IMR-90 (cell line): ENCODE measurements around the gene KLHL33. TPM values are rescaled to one million over a fixed set of nuclear protein-coding genes. Genes with fewer than 3 reads are reported as not detected.
"Not testable (repeated sequence)": the region's sequence is repeated elsewhere in the genome, so short reads cannot be mapped to it uniquely, and the experiment has no call there.

Experiments used
- ATAC-seq: fragments of 200-7000 bp; cut with Tn5 transposase; 2 replicates; pipeline ENCODE4 v1.9.1; 2020; ENCODE audit warnings: low read depth, mild to moderate bottlenecking, moderate library complexity
- BruUV-seq: library from RNA; stranded (reverse); fragments of 400-500 nt; replicated peaks from 2 replicates; lab custom pipeline; 2021; lab: Mats Ljungman, UMichigan
- CTCF ChIA-PET: fragments of 300-600 bp; formaldehyde crosslinking; extraction: SDS; loops from one replicate; lab custom pipeline; 2021; ENCODE audit warnings: antibody characterized with exemption; lab: Yijun Ruan, JAX
- POLR2A ChIA-PET: fragments of 300-600 bp; sonication (Branson Sonifier 250); formaldehyde crosslinking; loops from one replicate; lab custom pipeline; 2022; ENCODE audit warnings: antibody characterized with exemption; ENCODE audit not compliant: unreplicated experiment; lab: Charles Lee
- DNase-seq: peaks from one replicate; pipeline ENCODE4 v3.0.0; 2013
- H2AFZ ChIP-seq: replicated peaks from 2 replicates; pipeline ENCODE3; 2013; ENCODE audit warnings: low read length, mild to moderate bottlenecking; ENCODE audit not compliant: poor library complexity
- H2AK5ac ChIP-seq: 2 replicates; pipeline ENCODE4 v1.6.1; 2013; ENCODE audit warnings: low read depth, low read length, inconsistent platforms
- H2AK9ac ChIP-seq: replicated peaks from 2 replicates; pipeline ENCODE3; 2013; ENCODE audit warnings: mild to moderate bottlenecking, low read depth, low read length, moderate library complexity; ENCODE audit not compliant: poor library complexity
- H2BK120ac ChIP-seq: 2 replicates; pipeline ENCODE4 v1.6.1; 2013; ENCODE audit warnings: low read depth, low read length, inconsistent platforms
- H2BK15ac ChIP-seq: 3 replicates; pipeline ENCODE4 v1.6.1; 2013; ENCODE audit warnings: low read depth, low read length, inconsistent platforms
- H2BK20ac ChIP-seq: 2 replicates; pipeline ENCODE4 v1.6.1; 2013; ENCODE audit warnings: low read depth, mild to moderate bottlenecking, inconsistent platforms, low read length, moderate library complexity
- H2BK5ac ChIP-seq: 2 replicates; pipeline ENCODE4 v1.6.1; 2013; ENCODE audit warnings: mild to moderate bottlenecking, low read depth, low read length, inconsistent platforms; ENCODE audit not compliant: poor library complexity, severe bottlenecking
- H3K14ac ChIP-seq: replicated peaks from 2 replicates; pipeline ENCODE4 v1.6.1; 2013; ENCODE audit warnings: low read depth, low read length, inconsistent platforms
- H3K18ac ChIP-seq: 2 replicates; pipeline ENCODE4 v1.6.1; 2013; ENCODE audit warnings: low read depth, low read length, control low read depth
- H3K23ac ChIP-seq: 2 replicates; pipeline ENCODE4 v1.6.1; 2013; ENCODE audit warnings: low read depth, low read length, inconsistent platforms
- H3K27ac ChIP-seq: 2 replicates; pipeline ENCODE4 v1.5.1; 2013; ENCODE audit warnings: mild to moderate bottlenecking, control low read depth, low read length; ENCODE audit not compliant: insufficient read depth
- H3K27me3 ChIP-seq: 2 replicates; pipeline ENCODE4 v1.6.1; 2013; ENCODE audit warnings: low read length; ENCODE audit not compliant: control insufficient read depth, insufficient read depth
- H3K36me3 ChIP-seq: 2 replicates; pipeline ENCODE4 v1.6.1; 2013; ENCODE audit warnings: low read length, mixed read lengths; ENCODE audit not compliant: control insufficient read depth, insufficient read depth
- H3K4ac ChIP-seq: 2 replicates; pipeline ENCODE4 v1.6.1; 2013; ENCODE audit warnings: low read depth, low read length, inconsistent platforms
- H3K4me1 ChIP-seq: 2 replicates; pipeline ENCODE4 v1.6.1; 2013; ENCODE audit warnings: low read length, mixed read lengths; ENCODE audit not compliant: control insufficient read depth, insufficient read depth
- H3K4me2 ChIP-seq: 2 replicates; pipeline ENCODE4 v1.6.1; 2013; ENCODE audit warnings: low read depth, mild to moderate bottlenecking, control low read depth, low read length, moderate library complexity
- H3K4me3 ChIP-seq: 2 replicates; pipeline ENCODE4 v1.5.1; 2013; ENCODE audit warnings: low read depth, mild to moderate bottlenecking, control low read depth, low read length, moderate library complexity; ENCODE audit not compliant: insufficient read depth
- H3K56ac ChIP-seq: 2 replicates; pipeline ENCODE4 v1.6.1; 2013; ENCODE audit warnings: low read length, inconsistent platforms; ENCODE audit not compliant: insufficient read depth; ENCODE audit errors: extremely low read depth
- H3K79me1 ChIP-seq, 2 experiments: 2 replicates each; pipeline ENCODE4 v1.6.1; 2013; ENCODE audit warnings: low read length in 2 of 2, inconsistent platforms in 1 of 2, low read depth in 1 of 2
- H3K9ac ChIP-seq: 2 replicates; pipeline ENCODE4 v1.6.1; 2013; ENCODE audit warnings: low read depth, low read length, control low read depth
- H3K9me1 ChIP-seq: 2 replicates; pipeline ENCODE4 v1.6.1; 2013; ENCODE audit warnings: low read length, inconsistent platforms; ENCODE audit not compliant: insufficient read depth
- H3K9me3 ChIP-seq: 2 replicates; pipeline ENCODE4 v1.6.1; 2013; ENCODE audit warnings: low read length; ENCODE audit not compliant: control insufficient read depth, insufficient read depth
- H4K20me1 ChIP-seq: 2 replicates; pipeline ENCODE4 v1.6.1; 2013; ENCODE audit warnings: low read length, inconsistent platforms; ENCODE audit not compliant: insufficient read depth
- H4K5ac ChIP-seq: 2 replicates; pipeline ENCODE4 v1.6.1; 2013; ENCODE audit warnings: mild to moderate bottlenecking, low read depth, low read length, control low read depth
- H4K8ac ChIP-seq, 2 experiments: 2 replicates each; pipeline ENCODE4 v1.6.1; 2013; ENCODE audit warnings: low read depth in 2 of 2, low read length in 2 of 2, control low read depth in 1 of 2, inconsistent platforms in 1 of 2
- H4K91ac ChIP-seq: 2 replicates; pipeline ENCODE4 v1.6.1; 2013; ENCODE audit warnings: low read depth, low read length, inconsistent platforms; ENCODE audit not compliant: insufficient read depth
- WGBS, 2 experiments: methylation state at CpG; one replicate each; pipeline versions ENCODE4 v1.1.5 to v1.1.7; 2013; ENCODE audit warnings: missing lambda C conversion rate in 2 of 2; ENCODE audit not compliant: insufficient read length in 1 of 2; ENCODE audit errors: extremely low coverage in 2 of 2; 5-methylcytosine and 5-hydroxymethylcytosine counted together
- dilution Hi-C: fragments of 300-500 bp; cut with HindIII; formaldehyde crosslinking; loops from one replicate; pipeline ENCODE4 v1.14.3; 2018; ENCODE audit warnings: low sequenced_read_pairs; ENCODE audit not compliant: unreplicated experiment
- in situ Hi-C: fragments of 300-500 bp; cut with MboI; formaldehyde crosslinking; loops from 3 replicates; pipeline ENCODE4 v1.14.3; 2019; ENCODE audit warnings: low sequenced_read_pairs, inconsistent platforms, mixed read lengths
- intact Hi-C: fragments of 100-400 bp; cut with micrococcal nuclease; formaldehyde crosslinking; loops from 2 replicates; pipeline ENCODE4 v1.10.0; 2022
- polyA plus RNA-seq, 3 experiments: library from polyadenylated mRNA; depleted of rRNA; stranded (reverse); fragments of >200 nt; gene quantifications; 2 replicates each; pipeline ENCODE4 v1.2.3, GENCODE V29; 2012; ENCODE audit warnings: low replicate concordance in 1 of 3
- total RNA-seq: library from RNA; depleted of rRNA; stranded (reverse); fragments of >200 nt; gene quantifications from 2 replicates; pipeline ENCODE4 v1.2.3, GENCODE V29; 2012

Gene KLHL33
- total and polyA plus RNA-seq, 2 of the 4 experiments (the other 2 are of a cell fraction) = under 0.01 to 0.03 TPM

GRCh38 chr14:20443650-20444049 lies 7.7 kb upstream of the KLHL33 start:
- H2AK5ac ChIP-seq, H3K18ac ChIP-seq, ATAC-seq, H2BK120ac ChIP-seq, H3K9ac ChIP-seq, H2BK5ac ChIP-seq, H3K4me1 ChIP-seq, H3K27ac ChIP-seq, POLR2A ChIA-PET, H4K8ac ChIP-seq, H3K9me1 ChIP-seq, H3K23ac ChIP-seq, H2AFZ ChIP-seq, BruUV-seq, H2AK9ac ChIP-seq, H2BK15ac ChIP-seq, H4K5ac ChIP-seq, dilution Hi-C loops, H4K20me1 ChIP-seq, H3K56ac ChIP-seq, H3K14ac ChIP-seq, in situ Hi-C loops, H3K27me3 ChIP-seq, DNase-seq, H3K9me3 ChIP-seq, CTCF ChIA-PET, H3K79me1 ChIP-seq, H2BK20ac ChIP-seq, H3K4me2 ChIP-seq, H3K4me3 ChIP-seq, H4K91ac ChIP-seq, H3K4ac ChIP-seq: not testable (repeated sequence)
- WGBS, 2 experiments = 100% methylated on average over 1 of the region's 4 CpGs; no CpG with 5 or more reads in 1 of the 2 experiments
- H3K36me3 ChIP-seq = peaks cover 23% of the 10 kb centered on the region
- intact Hi-C loops = loop anchor here (10.0 kb wide), 1 partner anchor 79 kb away; no protein-coding TSS in a partner anchor
